Fibroblast of skin of abdomen (primary cell): ENCODE data around the gene CENPI. TPM values are rescaled to one million over a fixed set of nuclear protein-coding genes. Genes with fewer than 3 reads are reported as not detected.

Source experiments
- DNase-seq: peaks from one replicate; pipeline ENCODE4 v3.0.0-alpha.2; 2013
- polyA plus RNA-seq, 2 experiments: library from polyadenylated mRNA; unstranded; fragments of 120-200 nt; gene quantifications; one replicate each; pipeline ENCODE4 v1.2.1, GENCODE V29; 2013; ENCODE audit not compliant: insufficient read length in 2 of 2

Gene CENPI
- polyA plus RNA-seq (2013, experiment 1 of 2; ENCODE audit: insufficient read length): 6.8 TPM
- 7.3 TPM for polyA plus RNA-seq (2013, experiment 2 of 2; ENCODE audit: insufficient read length)

GRCh38 chrX:101097546-101098453 lies at the start of gene CENPI:
TSS of gene CENPI (plus strand) at chrX:101098204. CDS start at chrX:101101071, 2,867 bp downstream.
- DNase-seq: peak; percentile 93

GRCh38 chrX:101051153-101051548 lies 46.9 kb upstream of the CENPI start:
- peak; percentile 0 for DNase-seq

- DNase-seq: peak; percentile 57
Measured at GRCh38 chrX:101051549-101052302, 46.3 kb upstream of the CENPI start, which contains the start of gene TRMT2B. TSS of gene TRMT2B (minus strand) at chrX:101052111. CDS start at chrX:101042289, 9,822 bp downstream.

- peak; percentile 24 for DNase-seq
Measured at GRCh38 chrX:101056551-101056950, 41.5 kb upstream of the CENPI start.

GRCh38 chrX:101057093-101057714 lies 40.8 kb upstream of the CENPI start:
- peak; percentile 54 for DNase-seq

GRCh38 chrX:101062176-101062575 lies 35.8 kb upstream of the CENPI start:
- DNase-seq: peak; percentile 54

- no peak for DNase-seq
Measured at GRCh38 chrX:101071582-101071981, 26.4 kb upstream of the CENPI start.

GRCh38 chrX:101078716-101079598 lies 19.0 kb upstream of the CENPI start, which contains the start of gene TMEM35A:
TSS of gene TMEM35A (plus strand) at chrX:101078879. CDS start at chrX:101079003, 124 bp downstream.
- DNase-seq: no peak

GRCh38 chrX:101079736-101080270 lies 18.2 kb upstream of the CENPI start:
- DNase-seq: no peak

GRCh38 chrX:101080326-101081124 lies 17.5 kb upstream of the CENPI start:
- DNase-seq: no peak

- DNase-seq: no peak
Measured at GRCh38 chrX:101081231-101081630, 16.8 kb upstream of the CENPI start.

GRCh38 chrX:101091817-101092216 lies 6.2 kb upstream of the CENPI start:
- DNase-seq: no peak

- peak; percentile 67 for DNase-seq
Measured at GRCh38 chrX:101108284-101108683, 10.3 kb downstream of the CENPI start.

- peak; percentile 0 for DNase-seq
Measured at GRCh38 chrX:101117701-101118100, 19.7 kb downstream of the CENPI start.

GRCh38 chrX:101136235-101136634 lies 38.2 kb downstream of the CENPI start:
- DNase-seq: peak; percentile 8
